ENCODE data around the gene NRN1L.

NRN1L gene

DNA sequence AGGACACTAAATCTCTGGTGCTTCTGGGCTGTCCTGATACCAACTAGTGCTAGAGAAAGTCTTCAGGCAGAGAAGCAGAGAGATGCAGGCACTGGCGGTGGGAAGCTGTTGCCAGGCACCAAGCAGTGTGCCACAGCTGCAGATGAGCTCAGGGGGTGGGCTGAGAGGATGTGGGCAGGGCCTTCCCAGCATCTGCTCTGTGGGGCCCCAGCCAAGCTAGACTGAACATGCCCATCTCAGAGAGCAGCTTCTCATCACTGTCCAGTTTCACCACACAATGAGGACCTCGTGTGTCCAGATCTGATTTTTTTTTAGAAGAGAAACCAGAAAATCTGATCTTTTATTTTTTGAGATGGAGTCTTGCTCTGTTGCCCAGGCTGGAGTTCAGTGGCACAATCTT is 25.5 kb downstream of the NRN1L start:
- TF ChIP-seq EGR1 (IDR thresholded peaks at IDR 0.05) = no peak
- no peak for TF ChIP-seq CEBPB (IDR thresholded peaks at IDR 0.05)
- TF ChIP-seq ZBTB7A (IDR thresholded peaks at IDR 0.05; ENCODE audit: low read depth) = no peak
- no peak for TF ChIP-seq TEAD4 (IDR thresholded peaks at IDR 0.05)
- TF ChIP-seq TAF1 (IDR thresholded peaks at IDR 0.05; ENCODE audit: low read depth) = no peak
- no peak for TF ChIP-seq TCF12 (IDR thresholded peaks at IDR 0.05; ENCODE audit: low read depth)
- TF ChIP-seq, protein P1, sequence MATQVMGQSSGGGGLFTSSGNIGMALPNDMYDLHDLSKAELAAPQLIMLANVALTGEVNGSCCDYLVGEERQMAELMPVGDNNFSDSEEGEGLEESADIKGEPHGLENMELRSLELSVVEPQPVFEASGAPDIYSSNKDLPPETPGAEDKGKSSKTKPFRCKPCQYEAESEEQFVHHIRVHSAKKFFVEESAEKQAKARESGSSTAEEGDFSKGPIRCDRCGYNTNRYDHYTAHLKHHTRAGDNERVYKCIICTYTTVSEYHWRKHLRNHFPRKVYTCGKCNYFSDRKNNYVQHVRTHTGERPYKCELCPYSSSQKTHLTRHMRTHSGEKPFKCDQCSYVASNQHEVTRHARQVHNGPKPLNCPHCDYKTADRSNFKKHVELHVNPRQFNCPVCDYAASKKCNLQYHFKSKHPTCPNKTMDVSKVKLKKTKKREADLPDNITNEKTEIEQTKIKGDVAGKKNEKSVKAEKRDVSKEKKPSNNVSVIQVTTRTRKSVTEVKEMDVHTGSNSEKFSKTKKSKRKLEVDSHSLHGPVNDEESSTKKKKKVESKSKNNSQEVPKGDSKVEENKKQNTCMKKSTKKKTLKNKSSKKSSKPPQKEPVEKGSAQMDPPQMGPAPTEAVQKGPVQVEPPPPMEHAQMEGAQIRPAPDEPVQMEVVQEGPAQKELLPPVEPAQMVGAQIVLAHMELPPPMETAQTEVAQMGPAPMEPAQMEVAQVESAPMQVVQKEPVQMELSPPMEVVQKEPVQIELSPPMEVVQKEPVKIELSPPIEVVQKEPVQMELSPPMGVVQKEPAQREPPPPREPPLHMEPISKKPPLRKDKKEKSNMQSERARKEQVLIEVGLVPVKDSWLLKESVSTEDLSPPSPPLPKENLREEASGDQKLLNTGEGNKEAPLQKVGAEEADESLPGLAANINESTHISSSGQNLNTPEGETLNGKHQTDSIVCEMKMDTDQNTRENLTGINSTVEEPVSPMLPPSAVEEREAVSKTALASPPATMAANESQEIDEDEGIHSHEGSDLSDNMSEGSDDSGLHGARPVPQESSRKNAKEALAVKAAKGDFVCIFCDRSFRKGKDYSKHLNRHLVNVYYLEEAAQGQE (IDR thresholded peaks at IDR 0.05; ENCODE audit: low read depth) = no peak

DNA sequence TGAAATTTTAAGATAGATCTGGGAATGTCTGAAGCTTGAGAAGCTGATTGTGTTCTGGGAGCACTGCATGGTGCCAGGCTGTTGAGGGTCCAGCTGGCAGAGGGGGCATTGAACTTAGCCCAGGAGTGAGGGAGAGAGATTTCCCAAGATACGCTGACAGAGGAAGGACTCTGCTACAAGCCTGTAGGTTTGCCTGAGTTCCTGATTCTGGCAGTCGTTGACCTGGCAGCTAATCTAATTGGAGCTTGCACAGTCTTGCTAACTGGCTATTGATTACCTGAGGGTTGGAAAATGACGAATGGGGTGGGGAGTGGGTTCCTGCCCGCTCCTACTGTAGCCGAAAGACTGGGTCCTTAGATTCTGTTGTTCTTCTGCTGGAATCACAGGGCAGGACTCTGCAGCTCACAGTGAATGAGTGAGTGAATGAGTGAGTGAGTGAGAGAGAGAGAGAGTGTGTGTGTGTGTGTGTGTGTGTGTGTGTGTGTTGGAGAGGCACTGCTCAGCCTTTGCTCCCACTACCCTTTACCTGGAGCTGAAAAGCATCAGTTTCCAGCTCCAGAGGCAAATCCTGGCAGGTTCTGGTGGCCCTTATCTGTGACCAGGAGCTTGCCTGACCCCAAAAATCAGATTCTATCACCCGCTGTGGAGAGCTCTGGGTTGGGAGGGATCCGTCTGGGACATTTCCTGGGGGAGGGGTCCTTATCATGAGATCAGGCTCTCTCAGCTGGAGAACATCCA is 30.2 kb downstream of the NRN1L start:
- TF ChIP-seq, protein P1 (IDR thresholded peaks at IDR 0.05; ENCODE audit: low read depth) = no peak
- no peak for TF ChIP-seq EGR1 (IDR thresholded peaks at IDR 0.05)
- TF ChIP-seq CREB1 (IDR thresholded peaks at IDR 0.05; ENCODE audit: low read depth) = no peak
- TF ChIP-seq TAF1 (IDR thresholded peaks at IDR 0.05; ENCODE audit: low read depth) = no peak
- no peak for TF ChIP-seq TEAD4 (IDR thresholded peaks at IDR 0.05)
- TF ChIP-seq RAD21 (IDR thresholded peaks at IDR 0.05; ENCODE audit: low read depth) = no peak
- no peak for TF ChIP-seq CEBPB (IDR thresholded peaks at IDR 0.05)
- TF ChIP-seq TCF12 (IDR thresholded peaks at IDR 0.05; ENCODE audit: low read depth) = no peak
- TF ChIP-seq, protein P2, sequence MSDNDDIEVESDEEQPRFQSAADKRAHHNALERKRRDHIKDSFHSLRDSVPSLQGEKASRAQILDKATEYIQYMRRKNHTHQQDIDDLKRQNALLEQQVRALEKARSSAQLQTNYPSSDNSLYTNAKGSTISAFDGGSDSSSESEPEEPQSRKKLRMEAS (IDR thresholded peaks at IDR 0.05) = no peak
- TF ChIP-seq FOXM1 (IDR thresholded peaks at IDR 0.05; ENCODE audit: borderline replicate concordance, low read depth) = no peak
- TF ChIP-seq, protein P3, sequence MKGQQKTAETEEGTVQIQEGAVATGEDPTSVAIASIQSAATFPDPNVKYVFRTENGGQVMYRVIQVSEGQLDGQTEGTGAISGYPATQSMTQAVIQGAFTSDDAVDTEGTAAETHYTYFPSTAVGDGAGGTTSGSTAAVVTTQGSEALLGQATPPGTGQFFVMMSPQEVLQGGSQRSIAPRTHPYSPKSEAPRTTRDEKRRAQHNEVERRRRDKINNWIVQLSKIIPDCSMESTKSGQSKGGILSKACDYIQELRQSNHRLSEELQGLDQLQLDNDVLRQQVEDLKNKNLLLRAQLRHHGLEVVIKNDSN (IDR thresholded peaks at IDR 0.05) = no peak
- TF ChIP-seq YY1 (IDR thresholded peaks at IDR 0.05; ENCODE audit: low read depth) = no peak
- TF ChIP-seq NFIC (IDR thresholded peaks at IDR 0.05) = no peak
- TF ChIP-seq EP300 (IDR thresholded peaks at IDR 0.05; ENCODE audit: borderline replicate concordance) = no peak
- no peak for TF ChIP-seq ZBTB7A (IDR thresholded peaks at IDR 0.05; ENCODE audit: low read depth)

DNA sequence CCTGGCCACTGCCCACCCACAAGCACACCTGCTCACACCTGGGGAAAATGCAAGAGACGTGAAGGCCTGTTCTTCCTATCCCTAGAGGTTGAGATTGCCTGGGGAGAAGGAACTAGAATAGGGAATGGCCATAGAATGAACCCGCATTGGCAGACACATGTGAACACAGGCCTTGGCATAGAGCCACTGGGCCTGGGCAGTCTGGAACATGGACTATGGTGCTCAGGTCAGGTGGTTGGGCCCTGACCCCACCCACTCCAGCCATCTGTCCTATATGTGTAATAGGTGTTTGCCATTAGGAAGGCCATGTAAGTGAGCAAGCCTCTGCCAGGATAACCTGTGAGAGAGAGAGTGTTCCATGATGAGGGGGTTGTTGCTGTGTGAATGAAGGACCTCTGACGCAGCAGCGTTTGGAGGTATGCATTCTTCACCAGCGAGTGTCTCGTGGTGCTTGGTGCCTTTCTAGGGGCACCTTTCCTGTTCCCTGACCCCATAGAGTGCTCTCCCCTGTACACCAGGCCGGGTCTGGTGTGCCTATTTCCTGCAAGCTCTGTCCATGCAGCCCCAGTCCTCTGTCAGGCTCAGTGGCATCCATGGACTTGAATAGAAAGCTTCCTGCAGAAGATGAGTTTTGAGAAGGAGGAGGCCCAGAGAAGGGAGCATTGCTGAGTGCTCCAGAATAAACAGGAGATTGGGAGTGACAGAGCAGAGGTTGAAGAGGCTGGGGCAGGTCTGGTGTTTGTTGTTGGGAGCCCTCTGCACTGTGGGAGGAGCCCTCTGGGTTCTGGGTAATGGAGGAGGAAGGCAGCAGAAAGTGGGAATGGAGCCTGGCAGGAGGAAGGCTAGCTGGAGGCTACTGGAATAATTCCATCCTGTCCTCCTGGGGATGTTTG is 31.4 kb downstream of the NRN1L start:
- no peak for TF ChIP-seq CREB1 (IDR thresholded peaks at IDR 0.05; ENCODE audit: low read depth)
- no peak for TF ChIP-seq FOXM1 (IDR thresholded peaks at IDR 0.05; ENCODE audit: borderline replicate concordance, low read depth)
- no peak for TF ChIP-seq NFIC (IDR thresholded peaks at IDR 0.05)
- no peak for TF ChIP-seq EP300 (IDR thresholded peaks at IDR 0.05; ENCODE audit: borderline replicate concordance)
- no peak for TF ChIP-seq ZBTB7A (IDR thresholded peaks at IDR 0.05; ENCODE audit: low read depth)
- no peak for TF ChIP-seq YY1 (IDR thresholded peaks at IDR 0.05; ENCODE audit: low read depth)
- no peak for TF ChIP-seq EGR1 (IDR thresholded peaks at IDR 0.05)
- TF ChIP-seq TCF12 (IDR thresholded peaks at IDR 0.05; ENCODE audit: low read depth) = no peak
- TF ChIP-seq, protein P1 (IDR thresholded peaks at IDR 0.05; ENCODE audit: low read depth) = no peak
- TF ChIP-seq, protein P3 (IDR thresholded peaks at IDR 0.05) = no peak
- no peak for TF ChIP-seq RAD21 (IDR thresholded peaks at IDR 0.05; ENCODE audit: low read depth)
- TF ChIP-seq CEBPB (IDR thresholded peaks at IDR 0.05) = no peak
- TF ChIP-seq, protein P2 (IDR thresholded peaks at IDR 0.05) = no peak
- no peak for TF ChIP-seq TEAD4 (IDR thresholded peaks at IDR 0.05)
- TF ChIP-seq TAF1 (IDR thresholded peaks at IDR 0.05; ENCODE audit: low read depth) = no peak
